HEK293 (cell line): Measurements from ENCODE around the gene ADGRD1.

ENCODE experiments used
- CTCF ChIA-PET: fragments of 350-600 bp; formaldehyde crosslinking; extraction: SDS; loops from one replicate; lab custom pipeline; 2021; ENCODE audit warnings: antibody characterized with exemption; lab: Yijun Ruan, JAX
- POLR2A ChIA-PET: fragments of 300-600 bp; formaldehyde crosslinking; extraction: SDS; loops from one replicate; lab custom pipeline; 2020; ENCODE audit warnings: antibody characterized with exemption, inconsistent platforms; lab: Yijun Ruan, JAX
- H3K27ac ChIP-seq: fragments of 200-500 bp; sonication (Bioruptor generic); 2 replicates; pipeline ENCODE4 v1.5.1; 2014; ENCODE audit warnings: low read depth, low read length, control low read depth, inconsistent platforms; ENCODE audit errors: extremely low read depth
- H3K36me3 ChIP-seq, 2 experiments: fragments of 200-500 bp in 1 of 2; sonication (Bioruptor generic) in 1 of 2; 1 replicate in 1 of 2; 2 replicates in 1 of 2; pipeline ENCODE4 v1.5.1; 2014 to 2017; ENCODE audit warnings: inconsistent platforms in 2 of 2, low read length in 2 of 2; ENCODE audit not compliant: control insufficient read depth in 2 of 2, insufficient read depth in 1 of 2
- H3K4me1 ChIP-seq: fragments of 200-500 bp; sonication (Bioruptor generic); 2 replicates; pipeline ENCODE4 v1.5.1; 2014; ENCODE audit warnings: mild to moderate bottlenecking, low read length, inconsistent platforms; ENCODE audit not compliant: control insufficient read depth, insufficient read depth
- H3K4me3 ChIP-seq: 2 replicates; pipeline ENCODE4 v1.5.1; 2011; ENCODE audit warnings: low read depth, mild to moderate bottlenecking, control low read depth, low read length, moderate library complexity
- H3K9me3 ChIP-seq: fragments of 200-500 bp; sonication (Bioruptor generic); 2 replicates; pipeline ENCODE4 v1.5.1; 2014; ENCODE audit warnings: low read depth, low read length, inconsistent platforms; ENCODE audit not compliant: control insufficient read depth, insufficient read depth
- BCL11A ChIP-seq: fragments of 450-650 bp; formaldehyde crosslinking; IDR thresholded peaks from 2 replicates; pipeline ENCODE4 v1.5.1; 2016; ENCODE audit warnings: low read depth, missing biosample characterization, missing genetic modification characterization
- GLI2 ChIP-seq: fragments of 450-650 bp; formaldehyde crosslinking; IDR thresholded peaks from 2 replicates; pipeline ENCODE4; 2017; ENCODE audit warnings: missing biosample characterization, missing genetic modification characterization, low read depth, borderline replicate concordance
- REPIN1 ChIP-seq: fragments of 450-650 bp; formaldehyde crosslinking; IDR thresholded peaks from 2 replicates; pipeline ENCODE4 v1.5.1; 2017; ENCODE audit warnings: missing biosample characterization, missing genetic modification characterization, low read depth
- SP2 ChIP-seq: fragments of 450-650 bp; formaldehyde crosslinking; IDR thresholded peaks from 2 replicates; pipeline ENCODE4 v1.5.1; 2016; ENCODE audit warnings: missing biosample characterization, missing genetic modification characterization
- ZBTB49 ChIP-seq: fragments of 450-650 bp; formaldehyde crosslinking; IDR thresholded peaks from 2 replicates; pipeline ENCODE4 v1.5.1; 2016; ENCODE audit warnings: missing biosample characterization, missing genetic modification characterization, low read depth
- ZBTB6 ChIP-seq: fragments of 450-650 bp; formaldehyde crosslinking; IDR thresholded peaks from 2 replicates; pipeline ENCODE4 v1.5.1; 2017; ENCODE audit warnings: missing biosample characterization, missing genetic modification characterization
- ZBTB8A ChIP-seq: fragments of 450-650 bp; formaldehyde crosslinking; IDR thresholded peaks from 2 replicates; pipeline ENCODE4 v1.5.1; 2016; ENCODE audit warnings: missing biosample characterization, missing genetic modification characterization
- ZNF214 ChIP-seq: fragments of 450-650 bp; formaldehyde crosslinking; IDR thresholded peaks from 2 replicates; pipeline ENCODE4 v1.5.1; 2017; ENCODE audit warnings: missing biosample characterization, mild to moderate bottlenecking, missing genetic modification characterization, borderline replicate concordance
- ZNF26 ChIP-seq: fragments of 450-650 bp; formaldehyde crosslinking; IDR thresholded peaks from 2 replicates; pipeline ENCODE4 v1.5.1; 2016; ENCODE audit warnings: missing biosample characterization, missing genetic modification characterization
- ZNF366 ChIP-seq: fragments of 450-650 bp; formaldehyde crosslinking; conservative IDR thresholded peaks from 2 replicates; pipeline ENCODE4 v1.5.1; 2016; ENCODE audit warnings: missing biosample characterization, missing genetic modification characterization
- ZNF398 ChIP-seq: fragments of 450-650 bp; formaldehyde crosslinking; IDR thresholded peaks from 2 replicates; pipeline ENCODE4 v1.5.1; 2017; ENCODE audit warnings: missing biosample characterization, missing genetic modification characterization
- ZNF596 ChIP-seq: fragments of 450-650 bp; IDR thresholded peaks from 2 replicates; pipeline ENCODE4 v1.5.0; 2018; ENCODE audit warnings: missing biosample characterization, mild to moderate bottlenecking, missing genetic modification characterization, moderate library complexity
- ZNF639 ChIP-seq: fragments of 450-650 bp; formaldehyde crosslinking; IDR thresholded peaks from 2 replicates; pipeline ENCODE4 v1.5.1; 2016; ENCODE audit warnings: missing biosample characterization, missing genetic modification characterization
- ZNF660 ChIP-seq: fragments of 450-650 bp; IDR thresholded peaks from 2 replicates; pipeline ENCODE4 v1.5.1; 2018; ENCODE audit warnings: missing biosample characterization, mild to moderate bottlenecking, missing genetic modification characterization
- ZNF785 ChIP-seq: fragments of 450-650 bp; formaldehyde crosslinking; IDR thresholded peaks from 2 replicates; pipeline ENCODE4 v1.5.1; 2016; ENCODE audit warnings: missing biosample characterization, missing genetic modification characterization
- ZNF837 ChIP-seq: fragments of 450-650 bp; formaldehyde crosslinking; IDR thresholded peaks from 2 replicates; pipeline ENCODE4 v1.5.1; 2016; ENCODE audit warnings: missing biosample characterization, missing genetic modification characterization
- ZSCAN23 ChIP-seq: fragments of 450-650 bp; formaldehyde crosslinking; IDR thresholded peaks from 2 replicates; pipeline ENCODE4 v1.5.1; 2016; ENCODE audit warnings: missing biosample characterization, missing genetic modification characterization
- TF ChIP-seq, protein P1 (sequence below): fragments of 450-650 bp; formaldehyde crosslinking; IDR thresholded peaks from 2 replicates; pipeline ENCODE4 v1.5.1; 2016; ENCODE audit warnings: missing biosample characterization, missing genetic modification characterization

Gene ADGRD1

GRCh38 chr12:131102493-131102931, 148.8 kb downstream of the ADGRD1 start (continued):
- TF ChIP-seq, protein P1, sequence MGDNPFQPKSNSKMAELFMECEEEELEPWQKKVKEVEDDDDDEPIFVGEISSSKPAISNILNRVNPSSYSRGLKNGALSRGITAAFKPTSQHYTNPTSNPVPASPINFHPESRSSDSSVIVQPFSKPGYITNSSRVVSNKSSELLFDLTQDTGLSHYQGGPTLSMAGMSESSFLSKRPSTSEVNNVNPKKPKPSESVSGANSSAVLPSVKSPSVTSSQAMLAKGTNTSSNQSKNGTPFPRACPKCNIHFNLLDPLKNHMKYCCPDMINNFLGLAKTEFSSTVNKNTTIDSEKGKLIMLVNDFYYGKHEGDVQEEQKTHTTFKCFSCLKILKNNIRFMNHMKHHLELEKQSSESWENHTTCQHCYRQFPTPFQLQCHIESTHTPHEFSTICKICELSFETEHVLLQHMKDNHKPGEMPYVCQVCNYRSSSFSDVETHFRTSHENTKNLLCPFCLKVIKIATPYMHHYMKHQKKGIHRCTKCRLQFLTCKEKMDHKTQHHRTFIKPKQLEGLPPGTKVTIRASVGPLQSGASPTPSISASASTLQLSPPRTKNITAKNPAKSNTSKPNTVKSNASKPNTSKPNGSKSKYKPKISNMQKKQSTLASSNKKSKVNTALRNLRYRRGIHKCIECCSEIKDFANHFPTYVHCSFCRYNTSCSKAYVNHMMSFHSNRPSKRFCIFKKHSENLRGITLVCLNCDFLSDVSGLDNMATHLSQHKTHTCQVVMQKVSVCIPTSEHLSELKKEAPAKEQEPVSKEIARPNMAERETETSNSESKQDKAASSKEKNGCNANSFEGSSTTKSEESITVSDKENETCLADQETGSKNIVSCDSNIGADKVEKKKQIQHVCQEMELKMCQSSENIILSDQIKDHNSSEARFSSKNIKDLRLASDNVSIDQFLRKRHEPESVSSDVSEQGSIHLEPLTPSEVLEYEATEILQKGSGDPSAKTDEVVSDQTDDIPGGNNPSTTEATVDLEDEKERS (tag by site-specific recombination) = no peak
- TF ChIP-seq ZNF785 (no peak), ZNF639 (tag by site-specific recombination) (no peak), BCL11A (no peak)

DNA sequence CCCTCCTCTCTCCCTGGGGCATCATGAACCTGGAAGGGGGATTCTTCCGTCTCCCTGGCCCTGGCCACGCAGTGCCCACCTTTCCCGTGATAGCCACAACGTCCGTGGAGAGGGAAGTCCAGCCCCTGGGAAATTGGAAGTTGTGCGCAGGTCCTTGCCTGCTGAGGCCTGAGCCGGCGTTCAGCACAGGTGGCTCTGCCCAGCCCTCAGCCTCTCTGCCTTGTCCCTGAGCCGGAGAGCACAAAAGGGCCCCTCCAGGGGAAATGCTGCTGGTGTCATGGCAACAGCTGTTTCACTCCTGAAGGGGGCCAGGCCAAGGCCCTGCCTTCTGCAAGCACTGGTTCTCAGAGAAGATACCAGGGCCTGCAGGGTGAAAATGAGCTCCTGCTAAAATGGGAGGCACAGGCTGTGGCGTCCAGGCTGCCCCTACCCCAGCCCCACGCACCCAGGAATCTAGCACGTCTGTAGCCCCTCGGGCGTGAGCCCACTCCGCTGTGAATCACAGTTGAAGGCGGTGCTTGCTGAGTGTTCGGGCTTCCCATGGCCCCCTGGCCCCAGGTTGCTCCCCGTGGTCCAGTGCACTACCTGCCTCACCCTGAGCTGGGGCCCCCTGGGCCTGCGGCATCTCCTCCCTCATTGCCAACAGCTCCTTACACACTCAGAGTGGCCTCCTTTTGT, 149.4 kb downstream of the ADGRD1 start:
- TF ChIP-seq ZNF398 (tag by site-specific recombination) (no peak), ZNF660 (tag by site-specific recombination) (no peak), ZNF596 (tag by site-specific recombination) (no peak), ZBTB8A (tag by site-specific recombination) (no peak), GLI2 (tag by site-specific recombination) (no peak), ZNF214 (tag by site-specific recombination) (no peak), ZBTB6 (no peak), ZNF366 (tag by site-specific recombination) (no peak), ZBTB49 (tag by site-specific recombination) (no peak), SP2 (no peak), ZNF837 (no peak), ZSCAN23 (no peak), REPIN1 (tag by site-specific recombination) (no peak), ZNF26 (no peak)
- Histone ChIP-seq H3K4me3 (no peak overlapping the region), H3K36me3 (no peaks in the 10 kb centered on the region), H3K4me1 (no peaks in the 10 kb centered on the region), H3K27ac (no peak overlapping the region), H3K9me3 (no peaks in the 10 kb centered on the region)
- CTCF ChIA-PET = interaction anchor here (3.0 to 4.1 kb wide), 5 partner anchors 11 to 351 kb away, joined by 22 to 70 read pairs (median 23); no protein-coding TSS in a partner anchor
- POLR2A ChIA-PET = no interaction called here
